Ishikawa (cell line): Measurements from ENCODE around the gene FLT3LG.
A peak's percentile ranks its signal among the peaks of the same experiment; 100 is the strongest.

Experiments
- CEBPB ChIP-seq: IDR thresholded peaks from 2 replicates; pipeline ENCODE4 v1.6.1; 2012
- CREB1 ChIP-seq: IDR thresholded peaks from 2 replicates; pipeline ENCODE4 v1.6.1; 2012; ENCODE audit warnings: low read depth
- EGR1 ChIP-seq: IDR thresholded peaks from 2 replicates; pipeline ENCODE4 v1.6.1; 2012
- EP300 ChIP-seq: IDR thresholded peaks from 2 replicates; pipeline ENCODE4 v1.6.1; 2012; ENCODE audit warnings: borderline replicate concordance
- MAX ChIP-seq: IDR thresholded peaks from 2 replicates; pipeline ENCODE4 v1.6.1; 2012
- RAD21 ChIP-seq: IDR thresholded peaks from 2 replicates; pipeline ENCODE4 v1.6.1; 2012; ENCODE audit warnings: low read depth
- REST ChIP-seq: IDR thresholded peaks from 2 replicates; pipeline ENCODE4 v1.6.1; 2012; ENCODE audit warnings: low read depth, mild to moderate bottlenecking
- TAF1 ChIP-seq: IDR thresholded peaks from 2 replicates; pipeline ENCODE4 v1.6.1; 2012; ENCODE audit warnings: low read depth, mild to moderate bottlenecking
- TCF12 ChIP-seq: IDR thresholded peaks from 2 replicates; pipeline ENCODE4 v1.6.1; 2012; ENCODE audit warnings: low read depth
- ZBTB7A ChIP-seq: IDR thresholded peaks from 2 replicates; pipeline ENCODE4 v1.6.1; 2012; ENCODE audit warnings: low read depth

- no peak for TF ChIP-seq MAX
- no peak for TF ChIP-seq CREB1
- TF ChIP-seq CEBPB: no peak
- TF ChIP-seq EP300: 0 out of 2 replicates have a peak, but pooled peaks have one; percentile 6
- TF ChIP-seq ZBTB7A: no peak
- TF ChIP-seq TAF1: no peak
- no peak for TF ChIP-seq REST
- TF ChIP-seq TCF12: no peak
- TF ChIP-seq RAD21: no peak
- no peak for TF ChIP-seq EGR1
Observed at GRCh38 chr19:49492573-49493405, 18.8 kb downstream of the FLT3LG start.
